HG03095 (cell line): ENCODE data around the gene ACADVL.

Source experiments
- ATAC-seq: cut with Tn5 transposase; IDR thresholded peaks from one replicate; pipeline ENCODE4 v1.9.1; 2021; ENCODE audit warnings: moderate library complexity; ENCODE audit not compliant: unreplicated experiment

Gene ACADVL

DNA sequence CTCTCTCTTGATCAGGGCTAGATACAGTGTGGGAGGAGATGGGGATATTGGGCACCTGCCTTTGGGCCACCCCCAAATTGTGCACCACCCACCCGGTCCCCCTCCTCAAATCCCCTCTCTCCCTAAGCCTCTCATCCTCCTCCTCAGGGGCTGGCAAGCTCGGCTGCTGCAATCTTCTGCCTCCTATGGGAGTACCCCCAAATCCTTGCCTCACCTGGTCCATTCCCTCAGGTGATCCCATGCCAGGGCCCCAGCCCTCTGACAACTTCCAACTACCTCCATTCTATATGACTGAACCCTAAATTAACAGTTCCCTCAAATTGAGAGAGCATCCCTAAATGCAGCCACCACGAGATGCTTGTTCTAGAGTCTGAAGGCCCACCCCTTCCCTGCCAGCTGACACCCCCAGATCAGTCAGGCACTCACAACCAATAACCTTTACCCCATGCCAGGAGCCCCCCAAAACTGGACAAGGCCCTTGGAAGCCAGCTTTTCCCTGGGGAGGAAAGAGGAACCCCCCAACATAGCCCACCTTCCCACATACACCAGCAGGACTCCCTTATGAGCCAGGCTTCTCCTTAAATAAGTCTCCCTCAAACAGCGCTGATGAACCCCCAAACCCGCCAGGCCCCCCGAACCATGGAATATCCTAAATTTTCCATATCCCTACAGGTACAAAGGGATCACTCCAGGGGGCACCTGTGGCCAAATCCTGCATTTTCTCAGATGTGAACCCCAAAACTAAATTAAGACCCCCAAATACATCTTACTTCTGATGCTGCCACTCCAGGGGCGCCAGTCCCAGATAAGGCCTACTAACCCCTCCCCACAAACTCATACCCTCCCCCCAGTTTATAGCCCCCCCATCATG is 3.3 kb upstream of the ACADVL start:
- no peak for ATAC-seq

DNA sequence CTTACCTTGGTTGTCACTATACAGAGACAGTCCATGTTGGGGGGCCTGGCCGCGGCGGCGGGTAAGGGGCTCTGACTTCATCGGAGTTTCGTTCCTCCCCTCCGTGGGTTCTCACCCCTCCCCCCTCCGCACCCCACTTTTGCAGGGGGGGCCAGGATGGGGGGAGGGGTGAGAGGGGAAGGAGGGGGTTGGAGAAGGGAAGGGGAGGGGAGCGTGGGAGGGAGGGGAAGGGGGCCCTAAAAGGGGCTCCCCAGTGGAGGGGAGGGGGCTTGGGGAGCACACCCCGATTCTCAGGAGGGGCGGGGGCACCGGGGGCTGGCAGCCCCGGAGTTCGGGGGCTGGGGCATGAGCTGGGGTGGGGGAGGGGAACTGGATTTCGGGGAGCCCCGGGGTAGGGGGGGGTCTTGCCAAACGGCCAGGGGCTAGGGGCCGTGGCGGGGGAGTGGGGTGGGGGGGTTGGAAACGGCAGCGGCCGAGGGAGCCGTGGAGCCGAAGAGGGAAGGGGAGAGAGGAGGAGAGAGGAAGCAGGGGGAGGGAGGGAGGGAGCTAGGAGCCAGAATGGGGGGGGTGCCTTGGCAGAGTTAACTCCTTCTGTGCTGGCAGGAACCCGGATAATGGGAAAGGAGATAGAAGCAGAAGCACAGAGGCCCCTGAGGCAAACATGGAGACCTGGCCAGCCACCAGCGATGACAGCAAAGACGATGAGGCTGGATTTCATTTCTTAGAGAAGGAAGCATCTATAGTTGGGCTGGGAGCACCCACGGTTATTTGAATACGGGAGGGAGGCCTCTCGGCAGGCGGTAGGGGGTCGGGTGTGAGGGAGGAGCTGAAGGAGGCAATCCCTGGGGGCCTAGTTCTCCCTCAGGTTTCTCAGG is 2.4 kb upstream of the ACADVL start:
- no peak for ATAC-seq

- ATAC-seq: no peak
Observed at GRCh38 chr17:7218166-7218565, 1.6 kb upstream of the ACADVL start.

- no peak for ATAC-seq
Observed at GRCh38 chr17:7218758-7219157, 980 bp upstream of the ACADVL start.

GRCh38 chr17:7219229-7219811 is 418 bp upstream of the ACADVL start:
- ATAC-seq: no peak

DNA sequence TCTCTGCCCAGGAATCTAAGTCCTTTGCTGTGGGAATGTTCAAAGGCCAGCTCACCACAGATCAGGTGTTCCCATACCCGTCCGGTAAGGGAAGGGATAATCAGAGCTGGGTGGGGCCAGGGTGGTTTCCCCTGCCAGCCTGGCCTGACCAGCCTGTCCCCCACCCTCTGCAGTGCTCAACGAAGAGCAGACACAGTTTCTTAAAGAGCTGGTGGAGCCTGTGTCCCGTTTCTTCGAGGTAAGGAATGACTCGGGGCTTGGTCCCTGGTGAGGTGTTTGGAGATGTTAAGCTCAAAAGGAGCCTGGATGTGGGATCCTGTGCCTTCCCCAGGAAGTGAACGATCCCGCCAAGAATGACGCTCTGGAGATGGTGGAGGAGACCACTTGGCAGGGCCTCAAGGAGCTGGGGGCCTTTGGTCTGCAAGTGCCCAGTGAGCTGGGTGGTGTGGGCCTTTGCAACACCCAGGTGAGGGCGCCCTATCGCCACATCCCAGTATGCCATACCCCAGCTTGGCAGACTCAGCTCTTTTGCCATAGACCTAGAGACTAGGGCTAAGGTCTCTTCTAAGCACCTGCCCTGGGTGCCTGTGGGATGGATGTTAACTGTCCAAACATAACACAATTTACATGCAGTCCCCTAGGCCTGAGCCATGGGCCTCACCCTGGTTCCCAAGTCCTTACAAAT is 997 bp downstream of the ACADVL start:
- ATAC-seq: no peak

DNA sequence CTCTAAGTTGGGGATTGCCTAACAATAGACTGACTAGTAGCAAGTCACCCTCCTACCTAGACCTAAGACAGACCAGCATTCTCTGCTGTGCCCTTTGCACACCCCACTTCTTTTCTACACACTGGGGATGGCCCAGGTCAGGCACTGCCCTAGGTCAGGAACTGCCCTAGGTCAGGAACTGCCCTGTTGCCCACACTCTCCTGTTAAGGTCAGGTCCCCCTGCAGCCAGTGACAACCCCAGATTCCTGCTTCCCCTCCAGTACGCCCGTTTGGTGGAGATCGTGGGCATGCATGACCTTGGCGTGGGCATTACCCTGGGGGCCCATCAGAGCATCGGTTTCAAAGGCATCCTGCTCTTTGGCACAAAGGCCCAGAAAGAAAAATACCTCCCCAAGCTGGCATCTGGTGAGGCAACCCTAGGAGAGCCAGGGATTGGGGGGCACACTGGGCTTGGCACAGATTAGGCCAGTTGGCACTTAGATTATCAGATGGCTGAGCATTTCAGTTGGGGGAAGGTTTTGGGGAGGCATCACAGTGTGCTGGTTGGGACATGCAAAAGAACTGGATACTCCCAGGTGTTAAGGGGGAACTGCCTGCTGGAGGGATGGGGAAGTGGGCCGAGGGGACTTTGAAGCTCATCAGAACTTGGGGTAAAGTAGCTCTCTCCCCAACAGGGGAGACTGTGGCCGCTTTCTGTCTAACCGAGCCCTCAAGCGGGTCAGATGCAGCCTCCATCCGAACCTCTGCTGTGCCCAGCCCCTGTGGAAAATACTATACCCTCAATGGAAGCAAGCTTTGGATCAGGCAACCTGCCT is 1.7 kb downstream of the ACADVL start:
- ATAC-seq: no peak

GRCh38 chr17:7222093-7222971 is 2.6 kb downstream of the ACADVL start:
- no peak for ATAC-seq

DNA sequence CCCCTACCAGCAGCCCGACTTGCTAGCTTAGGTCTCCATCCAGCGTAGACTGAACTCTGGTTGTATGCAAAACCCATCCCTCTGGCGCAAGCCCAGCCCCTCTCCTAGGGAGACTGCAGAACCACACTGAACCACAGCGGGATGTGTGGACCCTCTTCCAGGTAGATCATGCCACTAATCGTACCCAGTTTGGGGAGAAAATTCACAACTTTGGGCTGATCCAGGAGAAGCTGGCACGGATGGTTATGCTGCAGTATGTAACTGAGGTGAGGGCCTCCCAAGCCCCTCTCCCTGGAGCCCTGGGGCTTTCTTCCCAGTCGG is 3.2 kb downstream of the ACADVL start:
- no peak for ATAC-seq

DNA sequence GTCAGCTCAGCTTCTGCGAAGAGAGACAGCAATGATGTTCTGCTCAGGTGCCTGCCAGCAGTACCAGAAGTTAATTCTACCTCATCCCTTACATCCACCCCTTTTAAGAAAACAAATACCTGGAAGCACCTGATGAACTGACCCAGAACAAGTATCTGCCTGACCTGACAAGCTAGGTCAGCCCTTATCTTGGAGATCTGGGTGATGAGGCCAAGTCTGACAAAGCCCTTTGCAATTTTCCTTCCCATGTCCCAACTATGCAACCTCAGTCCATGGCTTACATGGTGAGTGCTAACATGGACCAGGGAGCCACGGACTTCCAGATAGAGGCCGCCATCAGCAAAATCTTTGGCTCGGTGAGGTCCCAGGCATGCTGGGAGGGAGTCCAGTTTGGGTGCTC is 3.6 kb downstream of the ACADVL start:
- no peak for ATAC-seq

DNA sequence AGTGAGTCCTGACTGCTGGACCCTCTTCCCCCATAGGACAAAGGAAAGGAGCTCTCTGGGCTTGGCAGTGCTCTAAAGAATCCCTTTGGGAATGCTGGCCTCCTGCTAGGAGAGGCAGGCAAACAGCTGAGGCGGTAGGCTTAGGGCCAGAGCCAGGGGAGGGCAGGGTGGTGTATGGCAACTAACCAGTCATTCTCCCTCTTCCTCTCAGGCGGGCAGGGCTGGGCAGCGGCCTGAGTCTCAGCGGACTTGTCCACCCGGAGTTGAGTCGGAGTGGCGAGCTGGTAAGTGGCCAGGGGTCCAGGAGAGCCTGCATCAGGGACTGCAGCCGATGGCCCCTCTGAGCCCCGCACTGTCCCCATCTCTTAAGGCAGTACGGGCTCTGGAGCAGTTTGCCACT is 4.4 kb downstream of the ACADVL start:
- no peak for ATAC-seq

DNA sequence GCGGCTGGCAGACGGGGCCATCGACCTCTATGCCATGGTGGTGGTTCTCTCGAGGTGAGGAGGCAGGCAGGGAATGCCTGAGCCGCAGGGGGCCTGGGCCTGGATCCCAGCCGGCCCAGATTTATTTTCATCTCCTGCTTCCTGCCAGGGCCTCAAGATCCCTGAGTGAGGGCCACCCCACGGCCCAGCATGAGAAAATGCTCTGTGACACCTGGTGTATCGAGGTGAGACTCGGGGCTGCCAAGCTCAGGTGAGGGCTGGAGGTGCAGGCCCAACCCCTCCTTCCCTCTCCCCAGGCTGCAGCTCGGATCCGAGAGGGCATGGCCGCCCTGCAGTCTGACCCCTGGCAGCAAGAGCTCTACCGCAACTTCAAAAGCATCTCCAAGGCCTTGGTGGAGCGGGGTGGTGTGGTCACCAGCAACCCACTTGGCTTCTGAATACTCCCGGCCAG is 4.9 kb downstream of the ACADVL start:
- ATAC-seq: no peak

DNA sequence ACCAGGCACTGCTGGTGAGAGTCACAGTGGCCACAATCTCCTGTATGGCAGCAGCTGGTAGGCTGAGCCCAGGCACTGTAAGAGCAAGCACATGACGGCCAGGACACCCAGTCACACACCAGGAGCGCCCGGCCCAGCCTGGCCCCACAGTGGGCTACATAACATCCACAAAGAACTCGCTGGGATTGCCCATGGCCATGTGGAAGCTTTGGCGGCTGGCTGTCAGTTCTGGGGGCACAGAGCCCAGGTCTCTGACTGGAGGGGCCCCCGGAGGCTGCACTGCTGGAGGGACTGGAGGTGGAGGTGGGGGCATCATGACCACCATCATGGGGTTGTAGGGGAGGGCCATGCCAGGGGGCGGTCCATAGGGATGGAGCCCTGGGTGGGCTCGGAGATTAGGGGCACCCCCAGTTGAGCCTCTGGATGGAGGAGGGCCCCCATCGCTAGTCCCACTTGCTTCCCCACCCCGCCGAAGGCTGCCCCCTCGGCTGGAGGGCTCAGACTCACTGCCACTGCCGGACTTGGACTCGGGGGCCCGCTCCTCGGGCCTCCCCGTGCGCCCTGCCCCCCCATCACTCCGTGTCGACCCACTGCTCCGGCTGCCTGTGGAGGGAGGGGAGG is 6.1 kb downstream of the ACADVL start:
- no peak for ATAC-seq

DNA sequence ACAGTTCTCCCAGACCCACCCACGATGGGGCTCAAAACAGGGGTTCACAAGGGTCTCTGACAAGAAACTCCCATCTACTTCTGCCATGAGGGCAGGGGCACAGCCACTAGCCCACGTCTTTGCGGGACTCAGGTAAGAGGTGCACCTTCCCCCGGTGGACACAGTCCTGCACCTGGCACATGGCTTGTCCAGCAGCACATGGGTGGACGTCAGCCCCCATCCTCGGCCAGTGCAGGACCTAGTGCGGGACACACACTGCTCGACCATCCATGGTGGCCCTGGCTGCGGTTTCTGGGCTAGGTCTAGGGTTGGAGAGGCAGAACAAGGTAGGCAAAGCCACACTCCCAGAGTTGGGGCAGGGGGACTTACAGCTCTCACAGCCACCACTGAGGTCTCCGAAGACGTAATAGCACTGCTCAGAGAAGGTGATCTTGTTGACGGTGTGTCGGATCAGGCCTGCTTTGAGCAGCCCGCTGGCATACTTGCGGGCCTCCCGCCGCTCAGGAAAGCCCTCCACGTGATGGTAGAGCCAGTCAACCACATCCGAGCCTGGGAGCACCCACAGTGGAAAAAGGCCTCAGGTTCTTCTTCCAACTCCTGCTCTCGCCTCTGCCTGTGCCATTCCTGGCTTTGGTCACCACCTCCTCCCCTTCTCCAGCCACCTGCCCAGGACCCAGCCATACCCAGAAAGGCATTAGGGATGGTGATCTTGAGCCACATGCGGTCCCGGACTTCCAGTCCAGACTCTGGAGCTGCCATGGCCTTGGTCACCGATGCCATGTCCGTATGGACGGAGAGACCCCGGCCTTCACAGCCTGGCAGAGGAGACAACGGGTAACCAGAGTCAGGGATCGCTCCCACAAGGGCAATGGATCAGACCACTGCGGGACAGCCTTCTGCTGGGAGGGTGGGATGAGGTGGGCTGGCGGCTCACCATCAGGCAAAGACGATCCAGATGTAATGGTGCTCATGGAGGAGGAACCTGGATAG is 7.3 kb downstream of the ACADVL start:
- ATAC-seq: no peak

GRCh38 chr17:7228920-7229319 is 9.2 kb downstream of the ACADVL start:
- ATAC-seq: no peak

DNA sequence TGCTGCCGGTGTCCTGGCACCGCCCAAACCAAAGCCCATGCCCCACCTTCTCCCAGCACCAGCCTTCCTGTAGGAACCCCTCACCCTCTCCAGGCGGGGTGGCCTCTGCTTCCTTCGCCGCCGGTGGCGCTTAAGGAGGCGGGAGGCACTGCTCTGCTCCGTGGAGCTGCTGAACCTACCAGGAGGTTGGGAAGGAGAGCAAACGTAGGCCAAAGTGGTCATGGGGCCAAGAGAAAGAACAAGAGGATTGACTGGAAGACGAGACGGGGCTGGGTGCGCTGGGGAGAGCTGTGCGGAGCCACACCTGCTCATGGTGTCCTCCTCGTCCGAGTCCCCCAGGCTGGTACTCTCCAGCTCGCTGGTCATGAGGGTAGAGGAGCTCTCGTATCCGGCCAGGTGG is 9.8 kb downstream of the ACADVL start:
- ATAC-seq: no peak

- ATAC-seq: no peak
Observed at GRCh38 chr17:7232114-7232513, 12.4 kb downstream of the ACADVL start.

DNA sequence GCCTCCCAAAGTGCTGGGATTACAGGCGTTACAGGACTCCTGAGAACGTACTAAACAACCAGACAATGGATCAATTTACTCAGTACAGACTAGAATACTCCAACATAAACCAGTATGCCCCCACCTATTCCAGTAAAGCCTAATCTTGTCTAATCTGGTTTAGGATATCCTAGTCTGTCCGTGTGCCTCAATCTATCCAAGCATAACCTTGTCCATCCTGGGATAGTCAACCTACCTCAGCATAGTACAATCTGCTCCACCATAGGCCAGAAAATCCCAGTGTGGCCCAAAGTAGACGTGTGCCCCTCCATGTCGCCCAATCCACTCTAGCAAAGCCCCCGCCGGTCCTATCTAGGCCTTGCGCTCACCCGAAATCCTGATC is 14.0 kb downstream of the ACADVL start:
- no peak for ATAC-seq
